Colonic mucosa (tissue), 4 donors: ENCODE measurements around the gene ZNF214. TPM values are rescaled to one million over a fixed set of nuclear protein-coding genes. Genes with fewer than 3 reads are reported as not detected.
"Not testable (repeated sequence)": the region's sequence is repeated elsewhere in the genome, so short reads cannot be mapped to it uniquely, and the experiment has no call there.

Experiments
- DNase-seq: peaks from one replicate; pipeline ENCODE4 v3.0.0-alpha.2; 2020
- H3K27ac ChIP-seq: fragments of 200-600 bp; one replicate; pipeline ENCODE4 v1.8.0; 2021
- H3K27me3 ChIP-seq: fragments of 200-600 bp; one replicate; pipeline ENCODE4 v1.8.0; 2021
- H3K36me3 ChIP-seq: fragments of 200-600 bp; one replicate; pipeline ENCODE4 v1.8.0; 2021
- H3K4me1 ChIP-seq: fragments of 200-600 bp; one replicate; pipeline ENCODE4 v1.8.0; 2021; ENCODE audit warnings: mild to moderate bottlenecking
- H3K4me3 ChIP-seq: fragments of 200-600 bp; one replicate; pipeline ENCODE4 v1.8.0; 2021
- H3K9ac ChIP-seq, 2 donors: one replicate each; pipeline ENCODE4 v1.7.0; 2013; ENCODE audit warnings: control low read depth in 2 of 2, low read depth in 2 of 2, low read length in 2 of 2
- H3K9me3 ChIP-seq: fragments of 200-600 bp; one replicate; pipeline ENCODE4 v1.8.0; 2021
- CTCF ChIP-seq: fragments of 200-600 bp; IDR thresholded peaks from one replicate; pipeline ENCODE4 v1.8.0; 2022; ENCODE audit warnings: antibody characterized with exemption, mild to moderate bottlenecking
- intact Hi-C: fragments of 100-400 bp; cut with DNase I; formaldehyde crosslinking; loops from one replicate; pipeline ENCODE4 v1.14.1; 2022
- total RNA-seq, 2 donors: library from RNA; stranded (reverse); fragmentation: NEBNext Ultra II Directional in 1 of 2; extraction: Animal tissue kit (Norgen Biotek cat#: 25700) in 1 of 2; gene quantifications; one replicate each; pipeline ENCODE4 v1.2.1, GENCODE V29; 2021
- donor health status: healthy.
- donor health status: DM: no; HTN: no; CAD: no.
- donor health status: DM: no; HTN: no; CAD: no.

ZNF214 gene
- total RNA-seq, 2 donors from 2014 or later: 1.9 to 2.6 TPM

- no peaks in the 10 kb centered on the region for H3K9me3 ChIP-seq
- H3K36me3 ChIP-seq: no peaks in the 10 kb centered on the region
- H3K27ac ChIP-seq: no peak overlapping the region
- no peak overlapping the region for H3K9ac ChIP-seq
- DNase-seq: no peak
- no peaks in the 10 kb centered on the region for H3K4me1 ChIP-seq
- no peak for TF ChIP-seq CTCF
- no peaks in the 10 kb centered on the region for H3K27me3 ChIP-seq
- intact Hi-C loops: no loop called here
- H3K4me3 ChIP-seq: no peak overlapping the region
Measured at GRCh38 chr11:6962673-6963072, 57.5 kb downstream of the ZNF214 start.

GRCh38 chr11:6962141-6962540, 58.0 kb downstream of the ZNF214 start:
- H3K4me1 ChIP-seq: no peaks in the 10 kb centered on the region
- no peak for DNase-seq
- H3K27me3 ChIP-seq: no peaks in the 10 kb centered on the region
- H3K4me3 ChIP-seq: no peak overlapping the region
- H3K36me3 ChIP-seq: no peaks in the 10 kb centered on the region
- TF ChIP-seq CTCF: no peak
- H3K9ac ChIP-seq: no peak overlapping the region
- no peaks in the 10 kb centered on the region for H3K9me3 ChIP-seq
- no peak overlapping the region for H3K27ac ChIP-seq
- intact Hi-C loops: no loop called here

GRCh38 chr11:6954248-6954647, 65.9 kb downstream of the ZNF214 start:
- H3K27me3 ChIP-seq, H3K9ac ChIP-seq, DNase-seq, H3K9me3 ChIP-seq, intact Hi-C loops, H3K4me1 ChIP-seq, H3K4me3 ChIP-seq, H3K36me3 ChIP-seq, H3K27ac ChIP-seq: not testable (repeated sequence)

Other genes with a start within 250 kb of the ZNF214 start
- gene OR2AG2, start 248.4 kb downstream of the ZNF214 start, total RNA-seq: under 1 TPM in 1 of 2 donors, not detected in 1; 0.47 TPM
- not detected for gene OR2AG1, start 237.3 kb downstream of the ZNF214 start, total RNA-seq
- gene OR6A2, start 220.7 kb downstream of the ZNF214 start, total RNA-seq: under 1 TPM in 1 of 2 donors, not detected in 1; 0.59 TPM
- gene OR10A5, start 174.7 kb downstream of the ZNF214 start, total RNA-seq: not detected
- gene OR10A2, start 157.3 kb downstream of the ZNF214 start, total RNA-seq: not detected
- not detected for gene OR10A4, start 143.7 kb downstream of the ZNF214 start, total RNA-seq
- gene OR2D2, start 127.8 kb downstream of the ZNF214 start, total RNA-seq: under 1 TPM in 1 of 2 donors, not detected in 1; 0.40 TPM
- gene OR2D3, start 99.3 kb downstream of the ZNF214 start, total RNA-seq: not detected
- gene ZNF215, start 93.9 kb downstream of the ZNF214 start, total RNA-seq: 1 to 10 TPM; 3.6 to 7.3 TPM
- under 1 TPM in 1 of 2 donors, not detected in 1; 0.10 TPM for gene NLRP14, start 133 bp upstream of the ZNF214 start, total RNA-seq
- not detected for gene RBMXL2, start 68.7 kb upstream of the ZNF214 start, total RNA-seq
- under 1 TPM; 0.05 to 0.07 TPM for gene SYT9, start 231.6 kb upstream of the ZNF214 start, total RNA-seq